ENCODE results near the gene ZNF236.

ZNF236 gene

GRCh38 chr18:76821356-76821874 is 942 bp upstream of the ZNF236 start:
- no peak for DNase-seq (ENCODE audit: low read depth in 2 of 3, low spot score in 1 of 3)

DNA sequence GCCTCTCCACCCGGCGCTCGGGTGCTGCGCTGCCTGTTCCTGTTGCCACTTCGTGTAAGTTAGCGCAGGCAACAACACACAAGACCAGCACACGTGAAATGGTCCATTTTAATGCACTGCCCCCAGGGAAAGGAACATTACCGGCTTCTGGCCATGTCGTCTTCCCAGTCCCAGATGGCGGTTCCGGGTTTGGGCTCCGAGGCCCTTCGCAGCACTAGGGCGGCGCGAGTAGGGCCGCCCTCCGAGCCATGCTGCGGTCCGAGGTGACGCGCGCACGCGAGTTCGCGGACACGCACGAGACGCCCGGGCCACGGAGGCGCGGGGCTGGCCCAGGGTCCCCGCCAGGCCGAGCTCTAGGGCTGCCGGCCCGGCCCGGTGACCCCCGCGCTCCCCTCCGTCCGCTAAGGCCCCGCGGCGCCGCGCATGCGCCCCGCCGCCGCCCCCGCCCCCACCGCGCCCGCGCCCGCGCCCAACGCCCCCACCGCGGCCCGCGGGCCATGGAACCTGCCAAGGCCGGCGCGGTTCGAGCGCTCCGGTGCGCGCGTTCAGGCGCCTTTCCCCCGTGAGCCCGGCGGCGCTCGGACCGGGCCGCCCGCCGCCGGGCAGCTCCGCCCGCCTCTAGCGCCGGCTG is 367 bp upstream of the ZNF236 start:
- peak in 2 of 3 donors; percentile 29 to 37 for DNase-seq (ENCODE audit: low read depth in 2 of 3, low spot score in 1 of 3)

- no peak for DNase-seq (ENCODE audit: low read depth in 2 of 3, low spot score in 1 of 3)
Measured at GRCh38 chr18:76823161-76823538, 793 bp downstream of the ZNF236 start.

DNA sequence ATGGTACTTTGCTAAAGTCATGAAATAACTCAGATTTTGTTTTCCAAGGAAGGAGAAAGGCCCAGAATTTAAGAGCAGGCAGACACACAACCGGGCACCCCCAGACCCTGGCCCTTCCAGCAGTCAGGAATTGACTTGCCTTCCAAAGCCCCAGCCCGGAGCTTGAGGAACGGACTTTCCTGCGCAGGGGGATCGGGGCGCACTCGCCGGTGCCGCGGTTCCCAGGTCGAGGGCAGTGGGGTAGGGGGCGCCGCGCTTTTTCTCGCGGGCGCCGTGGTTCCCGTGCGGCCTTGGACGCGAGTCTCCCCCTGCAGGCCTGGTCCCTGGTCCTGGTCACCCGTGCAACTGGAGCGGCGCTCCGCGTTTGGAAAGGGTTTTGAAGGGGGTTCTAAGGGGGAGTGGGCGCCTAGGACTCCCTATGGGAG is 1.2 kb downstream of the ZNF236 start:
- DNase-seq (ENCODE audit: low read depth in 2 of 3, low spot score in 1 of 3): no peak

DNA sequence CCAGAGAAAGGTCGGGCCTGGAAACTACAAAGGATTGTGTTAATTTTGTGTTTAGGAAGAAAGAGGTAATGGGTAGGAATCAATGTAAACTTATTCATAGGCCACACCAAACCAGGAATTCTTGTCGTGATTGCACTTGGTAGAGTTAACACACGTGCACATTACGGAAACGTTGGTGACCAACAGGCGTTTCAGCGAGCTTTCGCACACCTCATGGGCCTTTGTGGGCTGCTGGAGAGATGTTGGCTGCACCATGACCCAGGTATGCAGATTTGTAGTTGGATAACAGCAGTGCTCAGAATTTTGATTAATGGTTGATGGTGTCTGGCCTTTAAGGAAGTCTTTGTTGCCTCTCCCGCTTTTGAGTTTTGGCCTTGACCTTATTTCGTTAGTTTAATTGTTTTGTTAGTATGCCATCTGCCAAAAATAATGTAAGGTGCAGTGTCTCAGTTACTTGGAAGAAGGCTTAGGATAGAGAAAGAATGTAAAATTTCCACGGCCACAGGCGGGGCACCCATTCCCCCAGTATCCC is 1.9 kb downstream of the ZNF236 start:
- no peak for DNase-seq (ENCODE audit: low read depth in 2 of 3, low spot score in 1 of 3)

- no peak for DNase-seq (ENCODE audit: low read depth in 2 of 3, low spot score in 1 of 3)
Measured at GRCh38 chr18:76824754-76825153, 2.4 kb downstream of the ZNF236 start.

DNA sequence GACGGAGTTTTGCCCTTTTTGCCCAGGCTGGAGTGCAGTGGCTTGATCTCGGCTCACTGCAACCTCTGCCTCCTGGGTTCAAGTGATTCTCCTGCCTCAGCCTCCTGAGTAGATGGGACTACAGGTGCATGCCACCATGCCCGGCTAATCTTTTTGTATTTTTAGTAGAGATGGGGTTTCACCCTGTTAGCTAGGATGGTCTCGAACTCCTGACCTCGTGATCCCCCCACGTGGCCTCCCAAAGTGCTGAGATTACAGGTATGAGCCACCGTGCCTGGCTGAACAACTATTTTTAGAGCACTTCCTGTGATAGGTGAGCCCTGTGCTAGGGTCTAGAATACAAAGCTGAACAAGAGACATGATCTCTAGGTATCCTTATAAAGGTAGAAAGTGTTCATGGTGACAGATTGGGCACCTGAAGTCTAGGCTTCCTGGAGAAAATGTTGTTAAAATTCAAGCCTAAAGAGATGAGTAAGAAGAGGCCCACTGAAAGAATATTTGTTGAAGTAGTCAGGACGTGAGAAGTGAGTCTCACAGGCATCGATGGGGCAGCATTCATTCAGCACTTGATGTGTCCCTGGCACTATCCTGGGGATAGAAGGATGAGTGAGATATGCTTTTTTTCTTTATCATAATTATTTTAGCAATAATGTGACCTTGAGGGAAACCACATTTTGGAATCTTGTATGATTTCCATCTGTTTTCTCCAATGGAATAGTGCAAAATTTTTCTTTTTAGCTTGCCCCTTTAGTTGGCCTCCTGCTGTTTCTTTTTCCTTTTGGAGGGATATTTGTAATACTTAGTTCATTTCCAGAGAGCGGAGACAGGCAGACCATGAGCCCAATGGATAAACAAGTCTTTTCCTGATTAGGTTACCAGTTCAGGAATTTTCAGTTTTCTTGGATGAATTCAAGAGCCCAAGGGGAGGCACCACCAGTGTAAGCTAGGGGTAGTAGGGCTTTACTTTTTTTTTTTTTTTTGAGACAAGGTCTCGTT is 5.1 kb downstream of the ZNF236 start:
- no peak for DNase-seq (ENCODE audit: low read depth in 2 of 3, low spot score in 1 of 3)

DNA sequence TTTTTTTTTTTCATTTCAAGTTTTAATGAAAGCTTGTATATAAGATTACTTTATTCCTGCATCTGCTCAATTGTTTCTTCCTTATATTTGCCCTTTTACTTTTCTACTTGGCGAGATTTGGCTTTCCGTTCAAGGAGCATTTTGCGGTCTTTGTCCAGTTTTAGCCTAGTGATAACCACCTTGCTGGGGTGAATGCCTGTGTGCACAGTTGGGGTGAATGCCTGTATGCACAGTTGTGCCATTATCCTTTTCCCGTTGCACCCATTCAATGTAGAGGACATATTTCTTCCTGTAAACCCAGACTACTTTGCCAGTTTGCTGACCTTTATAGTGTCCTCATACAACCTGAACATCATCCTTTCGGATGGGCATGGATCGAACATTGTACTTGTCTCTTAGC is 12.0 kb downstream of the ZNF236 start:
- DNase-seq (ENCODE audit: low read depth in 2 of 3, low spot score in 1 of 3): no peak

- DNase-seq (ENCODE audit: low read depth in 2 of 3, low spot score in 1 of 3): no peak
Measured at GRCh38 chr18:76835380-76835779, 13.0 kb downstream of the ZNF236 start.

DNA sequence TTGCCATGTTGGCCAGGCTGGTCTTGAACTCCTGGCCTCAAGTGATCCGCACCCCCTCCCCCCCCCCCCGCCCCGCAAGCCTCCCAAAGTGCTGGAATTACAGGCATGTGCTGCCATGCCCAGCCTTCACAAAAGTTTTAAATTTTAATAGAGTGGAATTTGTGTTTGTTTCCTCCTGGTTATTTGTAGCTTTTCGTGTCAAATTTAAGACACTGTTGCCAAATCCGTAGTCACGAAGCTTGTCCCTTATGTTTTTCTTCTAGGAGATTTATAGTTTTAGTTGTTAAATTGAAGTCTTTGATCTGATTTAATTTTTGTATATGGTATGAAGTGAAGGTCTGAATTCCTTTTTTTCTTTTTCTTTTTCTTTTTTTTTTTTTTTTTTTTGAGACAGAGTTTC is 14.7 kb downstream of the ZNF236 start:
- DNase-seq (ENCODE audit: low read depth in 2 of 3, low spot score in 1 of 3): no peak

- no peak for DNase-seq (ENCODE audit: low read depth in 2 of 3, low spot score in 1 of 3)
Measured at GRCh38 chr18:76838182-76838581, 15.8 kb downstream of the ZNF236 start.

DNA sequence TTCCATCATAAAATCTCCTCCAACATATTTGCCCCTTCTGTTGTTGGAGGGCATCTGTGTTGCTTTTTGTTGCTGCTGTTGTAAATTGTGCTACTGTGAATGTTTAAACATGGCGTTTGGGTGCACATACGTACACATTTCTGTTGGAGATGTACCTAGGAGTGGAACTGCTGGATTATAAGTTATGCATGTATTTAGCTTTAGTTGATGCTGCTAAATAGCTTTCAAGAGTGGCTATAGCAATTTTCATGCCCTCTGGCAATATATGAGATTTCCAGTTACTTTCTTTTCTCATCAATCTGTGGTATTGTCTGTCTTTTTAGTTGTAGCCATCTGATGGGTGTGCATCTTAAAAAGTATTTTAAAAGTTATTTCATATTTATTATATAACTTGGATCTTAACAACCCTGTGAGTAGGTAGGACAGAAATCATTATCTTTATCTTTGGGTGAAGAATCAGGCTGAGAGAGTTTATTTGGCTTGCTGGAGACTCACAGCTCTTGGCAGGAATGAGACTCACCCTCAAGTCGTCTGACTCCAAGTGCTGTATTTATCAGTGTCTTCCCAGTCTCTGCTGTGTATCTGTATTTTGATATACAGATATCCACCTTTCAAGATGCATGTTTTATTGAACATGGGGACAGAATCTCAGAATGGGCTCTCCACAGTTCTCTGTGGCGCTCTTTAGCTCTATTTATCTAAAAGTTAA is 16.9 kb downstream of the ZNF236 start:
- no peak for DNase-seq (ENCODE audit: low read depth in 2 of 3, low spot score in 1 of 3)

DNA sequence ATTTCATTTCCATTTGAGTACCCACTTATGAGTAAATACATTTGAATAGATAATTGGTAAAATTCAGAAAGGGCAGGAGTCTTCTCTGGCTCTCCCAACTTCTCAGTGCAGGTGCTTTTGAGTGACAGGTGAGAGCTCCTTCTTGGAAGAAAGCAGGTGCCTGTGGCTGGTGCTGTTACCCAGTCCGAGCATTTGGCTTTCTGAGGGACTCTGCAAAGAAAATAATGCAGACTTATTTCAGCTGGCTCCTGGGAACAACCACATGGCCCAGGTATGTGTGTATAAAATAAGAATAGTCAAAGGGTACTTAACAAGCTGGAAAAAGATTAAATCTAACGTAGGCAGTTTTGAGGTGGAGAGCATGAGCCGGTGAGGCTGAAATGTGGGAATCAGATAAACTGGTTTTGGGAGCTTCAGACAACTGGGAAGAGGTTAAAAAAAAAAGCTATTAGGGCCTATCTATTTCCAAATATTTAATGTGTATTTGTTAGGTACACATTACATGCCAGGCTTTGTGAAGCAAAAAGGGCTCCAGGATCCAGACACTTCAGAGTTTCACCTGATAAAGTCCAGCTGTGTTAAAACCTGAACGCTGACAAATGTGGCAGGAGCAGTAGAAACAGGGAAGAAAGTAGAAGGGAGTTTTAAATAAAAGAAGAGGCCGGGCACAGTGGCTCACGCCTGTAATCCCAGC is 20.6 kb downstream of the ZNF236 start:
- no peak for DNase-seq (ENCODE audit: low read depth in 2 of 3, low spot score in 1 of 3)

DNA sequence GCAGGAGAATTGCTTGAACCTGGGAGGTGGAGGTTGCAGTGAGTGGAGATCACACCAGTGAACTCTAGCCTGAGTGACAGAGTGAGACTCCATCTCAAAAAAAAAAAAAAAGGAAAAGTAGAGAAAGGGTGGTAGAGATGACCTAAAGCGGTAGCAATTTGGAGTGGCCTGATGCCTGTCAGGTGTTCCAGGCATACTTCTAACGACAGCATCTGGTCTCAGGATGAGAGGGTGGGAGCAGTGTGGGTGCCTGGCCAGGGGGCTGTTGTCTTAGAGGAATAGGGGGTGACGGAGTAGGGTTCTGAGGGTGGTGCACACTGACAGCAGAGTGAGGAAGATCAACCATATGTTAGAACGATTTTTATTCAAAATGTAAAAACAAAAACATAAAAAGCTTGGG is 21.8 kb downstream of the ZNF236 start:
- DNase-seq (ENCODE audit: low read depth in 2 of 3, low spot score in 1 of 3): no peak

GRCh38 chr18:76844742-76845477 is 22.6 kb downstream of the ZNF236 start:
- no peak for DNase-seq (ENCODE audit: low read depth in 2 of 3, low spot score in 1 of 3)

GRCh38 chr18:76846217-76846616 is 23.9 kb downstream of the ZNF236 start:
- DNase-seq (ENCODE audit: low read depth in 2 of 3, low spot score in 1 of 3): no peak

DNA sequence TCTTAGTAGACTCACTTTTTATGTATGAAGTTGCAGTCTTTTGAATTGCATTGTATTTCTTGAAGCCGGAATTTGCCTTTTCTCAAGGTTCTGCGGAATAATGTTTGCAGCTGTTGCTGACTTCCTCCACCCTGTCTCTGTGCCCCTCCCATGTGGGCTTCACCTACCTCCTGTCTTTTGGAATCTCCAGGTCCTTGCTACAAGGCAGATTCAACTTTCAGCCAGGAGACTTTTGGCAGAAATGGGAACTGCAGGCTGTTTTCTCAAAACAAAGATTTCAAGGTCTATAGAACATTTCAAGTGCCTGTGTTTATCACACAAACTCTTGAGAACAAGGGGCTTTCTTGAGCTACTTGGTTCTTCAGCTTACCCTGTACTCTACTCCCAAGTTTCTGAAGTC is 25.6 kb downstream of the ZNF236 start:
- no peak for DNase-seq (ENCODE audit: low read depth in 2 of 3, low spot score in 1 of 3)

GRCh38 chr18:76850112-76850511 is 27.8 kb downstream of the ZNF236 start:
- DNase-seq (ENCODE audit: low read depth in 2 of 3, low spot score in 1 of 3): no peak

- DNase-seq (ENCODE audit: low read depth in 2 of 3, low spot score in 1 of 3): no peak
Measured at GRCh38 chr18:76855594-76855993, 33.2 kb downstream of the ZNF236 start.

DNA sequence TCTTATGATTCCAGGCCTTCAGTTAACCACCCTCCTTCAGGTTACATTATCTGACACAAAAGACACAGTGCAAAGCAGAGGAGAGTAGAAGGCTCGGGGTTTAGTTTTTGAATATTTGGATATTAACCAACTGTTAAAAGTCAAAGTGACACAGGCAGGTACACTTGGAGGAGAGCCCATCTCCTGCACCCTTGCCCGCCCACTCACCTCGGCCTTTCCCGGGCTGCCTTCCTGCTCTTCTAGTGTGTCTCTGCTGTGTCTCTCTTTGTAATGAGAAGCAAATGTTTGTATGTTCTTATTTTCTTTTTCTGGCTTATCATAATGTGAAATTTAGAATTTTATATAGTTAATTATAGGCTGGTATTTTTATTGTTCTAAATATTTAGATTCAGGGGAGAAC is 35.1 kb downstream of the ZNF236 start:
- DNase-seq (ENCODE audit: low read depth in 2 of 3, low spot score in 1 of 3): no peak
